Memory B cell (primary cell): ENCODE measurements around the gene SLC6A17.

Experiments used
- ATAC-seq: fragments of 150-1000 bp; cut with Tn5 transposase; 2 replicates; pipeline ENCODE4 v1.10.0; 2021; ENCODE audit warnings: low read depth, mild to moderate bottlenecking, moderate library complexity
- DNase-seq, 2 donors: peaks; one replicate each; pipeline ENCODE4 v3.0.0; 2022; ENCODE audit warnings: low spot score in 2 of 2
- H3K27ac Mint-ChIP-seq: one replicate; pipeline ENCODE4 v1.8.0; 2022; ENCODE audit warnings: mild to moderate bottlenecking, moderate library complexity, mixed read lengths
- H3K27me3 Mint-ChIP-seq: one replicate; pipeline ENCODE4 v1.8.0; 2022; ENCODE audit warnings: mixed read lengths
- H3K36me3 Mint-ChIP-seq: one replicate; pipeline ENCODE4 v1.8.0; 2022; ENCODE audit warnings: mild to moderate bottlenecking, mixed read lengths
- H3K4me1 Mint-ChIP-seq: one replicate; pipeline ENCODE4 v1.8.0; 2022; ENCODE audit warnings: mixed read lengths
- H3K4me3 Mint-ChIP-seq: one replicate; pipeline ENCODE4 v1.8.0; 2022; ENCODE audit warnings: mild to moderate bottlenecking, moderate library complexity, mixed read lengths
- H3K9me3 Mint-ChIP-seq: one replicate; pipeline ENCODE4 v1.8.0; 2022; ENCODE audit warnings: mixed read lengths

The SLC6A17 gene

DNA sequence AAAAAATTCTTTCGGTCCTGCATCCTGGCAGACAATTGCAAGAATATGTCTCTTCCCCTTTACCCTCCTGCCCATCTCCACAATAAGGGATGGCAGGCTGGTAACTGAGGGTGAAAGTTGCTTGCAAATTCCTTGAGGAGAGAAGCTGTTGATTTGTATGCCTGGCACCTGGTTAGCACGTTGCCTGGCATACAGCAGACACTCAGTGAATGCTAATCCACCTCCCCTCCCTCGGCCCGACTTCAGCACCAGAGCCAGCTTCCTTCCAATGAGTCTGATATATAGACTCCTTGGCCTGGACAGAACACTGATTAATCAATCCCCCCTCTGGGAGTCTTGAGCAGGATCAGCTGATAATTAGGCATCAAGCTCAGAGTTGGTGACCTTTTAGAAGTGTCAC is 99.0 kb downstream of the SLC6A17 start:
- Mint-ChIP-seq H3K4me1 (peaks cover 10% of the 10 kb centered on the region), H3K36me3 (peaks cover 7% of the 10 kb centered on the region), H3K9me3 (no peaks in the 10 kb centered on the region), H3K27ac (no peak overlapping the region), H3K4me3 (no peak overlapping the region), H3K27me3 (peaks cover 2% of the 10 kb centered on the region)
- no peak for ATAC-seq
- no peak for DNase-seq

DNA sequence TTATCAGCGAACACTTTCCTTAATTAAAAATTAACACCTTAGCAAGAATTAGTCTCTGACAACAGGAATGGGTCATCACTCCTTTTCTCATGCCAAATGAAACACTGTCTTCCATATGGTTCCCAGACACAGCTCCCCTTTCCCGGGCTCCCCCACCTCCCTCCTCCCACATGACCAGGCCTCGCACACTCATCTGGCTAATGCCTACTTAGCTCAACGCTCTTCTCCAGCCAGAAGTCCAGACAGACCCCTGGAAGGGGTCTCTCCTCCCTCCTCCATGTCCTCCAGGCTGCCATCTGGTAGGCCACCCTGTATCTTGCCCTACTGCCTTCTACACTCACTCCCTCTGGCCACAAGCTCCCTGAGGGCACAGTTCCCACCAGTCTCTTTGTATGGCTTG is 99.7 kb downstream of the SLC6A17 start:
- Mint-ChIP-seq H3K27me3 (peaks cover 2% of the 10 kb centered on the region), H3K9me3 (no peaks in the 10 kb centered on the region), H3K4me3 (no peak overlapping the region), H3K4me1 (peaks cover 3% of the 10 kb centered on the region), H3K27ac (no peak overlapping the region), H3K36me3 (peaks cover 7% of the 10 kb centered on the region)
- ATAC-seq (no peak), DNase-seq (no peak)

DNA sequence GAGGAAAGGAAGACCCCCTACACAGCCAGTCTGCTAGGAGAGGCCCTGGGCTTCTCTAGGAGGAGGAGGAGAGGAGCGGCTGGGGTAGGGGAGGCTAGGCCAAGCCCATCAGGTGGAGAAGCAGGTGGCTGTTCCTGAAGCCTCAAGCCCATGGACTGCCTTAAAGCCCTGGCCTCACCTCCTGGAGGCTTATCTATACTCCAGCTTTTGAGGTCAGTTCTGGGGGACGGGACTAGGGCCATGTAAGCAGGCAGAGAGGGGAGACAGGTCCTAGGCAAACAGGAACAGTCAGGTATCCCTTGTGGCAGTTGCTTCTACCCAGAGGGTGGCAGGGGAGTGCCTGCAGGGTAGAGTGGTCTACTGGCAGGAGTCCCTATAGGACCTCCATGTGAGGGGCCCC is 100.5 kb downstream of the SLC6A17 start:
- no peak for ATAC-seq
- H3K4me1 Mint-ChIP-seq, result peaks cover 9% of the 10 kb centered on the region
- no peak overlapping the region for H3K27ac Mint-ChIP-seq
- DNase-seq, result no peak
- H3K27me3 Mint-ChIP-seq, result peaks cover 2% of the 10 kb centered on the region
- no peaks in the 10 kb centered on the region for H3K9me3 Mint-ChIP-seq
- peaks cover 7% of the 10 kb centered on the region for H3K36me3 Mint-ChIP-seq
- no peak overlapping the region for H3K4me3 Mint-ChIP-seq
